Endothelial cell of umbilical vein (primary cell): ENCODE data around the gene CDC42EP3.

ENCODE experiments used
- CTCF ChIP-seq, 2 donors: IDR thresholded peaks; 1 replicate in 1 of 2; 2 replicates in 1 of 2; pipeline ENCODE4 v1.5.1; 2011; ENCODE audit warnings: low read length in 2 of 2, mild to moderate bottlenecking in 2 of 2, moderate library complexity in 2 of 2, control low read depth in 1 of 2, inconsistent platforms in 1 of 2, low read depth in 1 of 2; ENCODE audit not compliant: insufficient read depth in 1 of 2; ENCODE audit errors: extremely low read depth in 1 of 2
- EZH2 ChIP-seq: IDR thresholded peaks from 2 replicates; pipeline ENCODE4 v1.6.1; 2012; ENCODE audit warnings: borderline replicate concordance, low read depth, mild to moderate bottlenecking, moderate library complexity, low read length, inconsistent platforms; ENCODE audit not compliant: severe bottlenecking
- FOS ChIP-seq: IDR thresholded peaks from 2 replicates; pipeline ENCODE4 v1.6.1; 2011; ENCODE audit warnings: mild to moderate bottlenecking, low read length, moderate library complexity, borderline replicate concordance; ENCODE audit not compliant: insufficient read depth
- GATA2 ChIP-seq: IDR thresholded peaks from 2 replicates; pipeline ENCODE4 v1.7.0; 2011; ENCODE audit warnings: low read depth, mild to moderate bottlenecking, moderate library complexity, mixed read lengths, low read length; ENCODE audit not compliant: insufficient read length, insufficient read depth
- JUN ChIP-seq: IDR thresholded peaks from 2 replicates; pipeline ENCODE4 v1.6.1; 2011; ENCODE audit warnings: borderline replicate concordance, low read depth; ENCODE audit not compliant: insufficient read length, insufficient read depth
- MYC ChIP-seq: IDR thresholded peaks from one replicate; pipeline ENCODE4 v1.6.1; 2011; ENCODE audit warnings: mild to moderate bottlenecking, low read depth, low read length
- POLR2A ChIP-seq: IDR thresholded peaks from 2 replicates; pipeline ENCODE4 v1.6.1; 2012; ENCODE audit warnings: low read depth, mild to moderate bottlenecking, control low read depth, low read length
- POLR2AphosphoS5 ChIP-seq: IDR thresholded peaks from 2 replicates; pipeline ENCODE4 v1.6.1; 2012; ENCODE audit warnings: low read depth, mild to moderate bottlenecking, control low read depth, low read length, moderate library complexity; ENCODE audit not compliant: insufficient read depth
- TF ChIP-seq, protein P1 (sequence below): IDR thresholded peaks from 2 replicates; pipeline ENCODE4 v1.6.1; 2011; ENCODE audit not compliant: insufficient read depth, insufficient read length

- TF ChIP-seq POLR2A = no peak
- no peak for TF ChIP-seq CTCF (IDR thresholded peaks at IDR 0.05; ENCODE audit: extremely low read depth in 1 of 2, insufficient read depth in 1 of 2, low read depth in 1 of 2, low read length in 2 of 2)
- TF ChIP-seq EZH2 = no peak
- TF ChIP-seq GATA2 = no peak
- no peak for TF ChIP-seq MYC
- TF ChIP-seq POLR2AphosphoS5 = no peak
- no peak for TF ChIP-seq JUN
- TF ChIP-seq, protein P1, sequence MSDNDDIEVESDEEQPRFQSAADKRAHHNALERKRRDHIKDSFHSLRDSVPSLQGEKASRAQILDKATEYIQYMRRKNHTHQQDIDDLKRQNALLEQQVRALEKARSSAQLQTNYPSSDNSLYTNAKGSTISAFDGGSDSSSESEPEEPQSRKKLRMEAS = no peak
- TF ChIP-seq FOS = no peak
Measured at GRCh38 chr2:37609782-37610181, 61.7 kb downstream of the CDC42EP3 start.
